ENCODE measurements around the gene AHDC1.

GRCh38 chr1:27575840-27576331, 28.1 kb downstream of the AHDC1 start:
- TF ChIP-seq, protein P1, sequence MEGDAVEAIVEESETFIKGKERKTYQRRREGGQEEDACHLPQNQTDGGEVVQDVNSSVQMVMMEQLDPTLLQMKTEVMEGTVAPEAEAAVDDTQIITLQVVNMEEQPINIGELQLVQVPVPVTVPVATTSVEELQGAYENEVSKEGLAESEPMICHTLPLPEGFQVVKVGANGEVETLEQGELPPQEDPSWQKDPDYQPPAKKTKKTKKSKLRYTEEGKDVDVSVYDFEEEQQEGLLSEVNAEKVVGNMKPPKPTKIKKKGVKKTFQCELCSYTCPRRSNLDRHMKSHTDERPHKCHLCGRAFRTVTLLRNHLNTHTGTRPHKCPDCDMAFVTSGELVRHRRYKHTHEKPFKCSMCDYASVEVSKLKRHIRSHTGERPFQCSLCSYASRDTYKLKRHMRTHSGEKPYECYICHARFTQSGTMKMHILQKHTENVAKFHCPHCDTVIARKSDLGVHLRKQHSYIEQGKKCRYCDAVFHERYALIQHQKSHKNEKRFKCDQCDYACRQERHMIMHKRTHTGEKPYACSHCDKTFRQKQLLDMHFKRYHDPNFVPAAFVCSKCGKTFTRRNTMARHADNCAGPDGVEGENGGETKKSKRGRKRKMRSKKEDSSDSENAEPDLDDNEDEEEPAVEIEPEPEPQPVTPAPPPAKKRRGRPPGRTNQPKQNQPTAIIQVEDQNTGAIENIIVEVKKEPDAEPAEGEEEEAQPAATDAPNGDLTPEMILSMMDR (IDR thresholded peaks at IDR 0.05): no peak
- TF ChIP-seq EP300 (IDR thresholded peaks at IDR 0.05): no peak
- TF ChIP-seq POLR2A (IDR thresholded peaks at IDR 0.05): no peak
